PC-3 (cell line): ENCODE measurements around the gene UHRF1. TPM values are rescaled to one million over a fixed set of nuclear protein-coding genes. Genes with fewer than 3 reads are reported as not detected.

Experiments used
- ATAC-seq: fragments of 200-7000 bp; cut with Tn5 transposase; 2 replicates; pipeline ENCODE4 v1.9.1; 2020; ENCODE audit warnings: mild to moderate bottlenecking, moderate library complexity
- BruUV-seq: library from RNA; stranded (reverse); fragments of 400-500 nt; replicated peaks from 2 replicates; lab custom pipeline; 2021; lab: Mats Ljungman, UMichigan
- CTCF ChIA-PET: fragments of 300-600 bp; sonication (Branson Sonifier 250); formaldehyde crosslinking; loops from one replicate; lab custom pipeline; 2022; ENCODE audit warnings: antibody characterized with exemption; lab: Charles Lee
- POLR2A ChIA-PET: fragments of 300-600 bp; sonication (Branson Sonifier 250); formaldehyde crosslinking; loops from one replicate; lab custom pipeline; 2022; ENCODE audit warnings: antibody characterized with exemption; ENCODE audit not compliant: unreplicated experiment; lab: Charles Lee
- DNase-seq: peaks from one replicate; pipeline ENCODE4 v3.0.0-alpha.2; 2015
- H2AFZ ChIP-seq: fragments of 300-600 bp; sonication (generic); 2 replicates; pipeline ENCODE4 v1.6.0; 2016; ENCODE audit warnings: antibody characterized with exemption, low read length
- H3F3A ChIP-seq: fragments of 300-600 bp; sonication (generic); one replicate; pipeline ENCODE4 v1.6.0; 2017; ENCODE audit warnings: antibody characterized with exemption, low read length, control low read depth, mild to moderate bottlenecking; ENCODE audit not compliant: unreplicated experiment
- H3K27ac ChIP-seq: fragments of 300-600 bp; sonication (generic); 2 replicates; pipeline ENCODE4 v1.5.1; 2016; ENCODE audit warnings: mild to moderate bottlenecking, low read length
- H3K27me3 ChIP-seq: fragments of 300-600 bp; sonication (generic); 2 replicates; pipeline ENCODE4 v1.6.1; 2016; ENCODE audit warnings: low read length, mixed read lengths
- H3K36me3 ChIP-seq: fragments of 300-600 bp; sonication (generic); 2 replicates; pipeline ENCODE4 v1.6.1; 2016; ENCODE audit warnings: low read depth, mixed run types, low read length, mixed read lengths
- H3K4me1 ChIP-seq: fragments of 300-600 bp; sonication (generic); 2 replicates; pipeline ENCODE4 v1.5.1; 2016; ENCODE audit warnings: low read length; ENCODE audit not compliant: insufficient read depth
- H3K4me2 ChIP-seq: fragments of 300-600 bp; sonication (generic); 2 replicates; pipeline ENCODE4 v1.6.0; 2016; ENCODE audit warnings: low read length
- H3K4me3 ChIP-seq: fragments of 300-600 bp; sonication (generic); 2 replicates; pipeline ENCODE4 v1.5.1; 2016; ENCODE audit warnings: mild to moderate bottlenecking, low read length, mixed read lengths
- H3K79me2 ChIP-seq: fragments of 300-600 bp; sonication (generic); 2 replicates; pipeline ENCODE4 v1.6.1; 2017; ENCODE audit warnings: low read length, mixed read lengths
- H3K9ac ChIP-seq: fragments of 300-600 bp; sonication (generic); 2 replicates; pipeline ENCODE4 v1.6.0; 2016; ENCODE audit warnings: mild to moderate bottlenecking, low read length
- H3K9me2 ChIP-seq: fragments of 300-600 bp; sonication (generic); replicated peaks from 2 replicates; pipeline ENCODE4 v1.6.1; 2016; ENCODE audit warnings: mixed run types, low read length, mixed read lengths
- H3K9me3 ChIP-seq: fragments of 300-600 bp; sonication (generic); 2 replicates; pipeline ENCODE4 v1.6.1; 2016; ENCODE audit warnings: low read length, mixed read lengths
- H4K20me1 ChIP-seq: fragments of 300-600 bp; sonication (generic); 2 replicates; pipeline ENCODE4 v1.6.1; 2016; ENCODE audit warnings: low read length, mixed read lengths
- EZH2 ChIP-seq: fragments of 300-600 bp; sonication (generic); IDR thresholded peaks from one replicate; pipeline ENCODE4 v1.6.1; 2017; ENCODE audit warnings: antibody characterized with exemption, mild to moderate bottlenecking, low read length; ENCODE audit not compliant: unreplicated experiment
- EZH2phosphoT487 ChIP-seq: fragments of 300-600 bp; sonication (generic); IDR thresholded peaks from 2 replicates; pipeline ENCODE4 v1.6.1; 2018; ENCODE audit warnings: mild to moderate bottlenecking, antibody characterized with exemption, low read length, borderline replicate concordance
- intact Hi-C: fragments of 100-400 bp; cut with micrococcal nuclease; formaldehyde crosslinking; loops from 2 replicates; pipeline ENCODE4 v1.9.0; 2023
- total RNA-seq: library from RNA; depleted of rRNA; stranded (reverse); fragments of >200 nt; gene quantifications from 2 replicates; pipeline ENCODE4 v1.2.3, GENCODE V29; 2014
- TF ChIP-seq, protein P1 (sequence below): fragments of 300-600 bp; sonication (generic); conservative IDR thresholded peaks from 2 replicates; pipeline ENCODE4 v1.5.1; 2017; ENCODE audit warnings: antibody characterized with exemption, low read depth, mild to moderate bottlenecking, low read length

UHRF1 gene
- total RNA-seq, 1 experiment from 2014 or later: 163 TPM

DNA sequence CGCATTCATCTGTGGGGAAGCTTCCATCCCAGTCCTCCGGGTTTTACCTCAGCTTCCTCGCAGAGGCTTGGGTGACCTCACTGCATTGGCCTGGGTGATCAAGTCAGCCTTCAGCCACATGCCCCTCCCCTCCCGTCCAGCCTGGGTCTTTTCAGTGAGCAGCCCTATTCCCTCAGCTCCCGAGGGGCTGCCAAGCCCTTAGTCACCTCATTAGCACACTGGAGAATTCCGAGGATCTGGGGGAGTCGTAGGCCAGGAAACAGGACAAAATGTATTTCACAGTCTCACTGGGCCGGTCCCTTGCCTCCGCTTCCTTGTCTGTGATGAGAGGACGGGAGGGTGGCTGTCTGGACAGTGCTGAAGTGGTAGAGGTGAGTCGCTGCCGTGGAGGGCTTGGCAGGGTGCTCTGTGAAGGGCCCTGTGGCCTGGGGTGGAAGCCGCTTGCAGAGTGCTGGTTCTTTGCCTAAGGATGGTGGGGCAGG lies 79.5 kb downstream of the UHRF1 start:
- Histone ChIP-seq H3K9me3 (no peaks in the 10 kb centered on the region), H3K27me3 (no peaks in the 10 kb centered on the region), H3K4me2 (no peak overlapping the region), H3K4me3 (no peak overlapping the region), H3K36me3 (no peaks in the 10 kb centered on the region), H3K4me1 (peaks cover 4% of the 10 kb centered on the region; the same call in 1 of the 2 replicates), H3K9me2 (no peaks in the 10 kb centered on the region), H3K9ac (no peak overlapping the region), H3K27ac (no peak overlapping the region), H3F3A (no peaks in the 10 kb centered on the region), H4K20me1 (peaks cover 19% of the 10 kb centered on the region; the same call in 1 of the 2 replicates), H2AFZ (no peak overlapping the region), H3K79me2 (peaks cover 98% of the 10 kb centered on the region)
- CTCF ChIA-PET: interaction anchor here (0.6 kb wide), 1 partner anchor 37 kb away, joined by 3 read pairs; no protein-coding TSS in a partner anchor
- TF ChIP-seq, protein P1, sequence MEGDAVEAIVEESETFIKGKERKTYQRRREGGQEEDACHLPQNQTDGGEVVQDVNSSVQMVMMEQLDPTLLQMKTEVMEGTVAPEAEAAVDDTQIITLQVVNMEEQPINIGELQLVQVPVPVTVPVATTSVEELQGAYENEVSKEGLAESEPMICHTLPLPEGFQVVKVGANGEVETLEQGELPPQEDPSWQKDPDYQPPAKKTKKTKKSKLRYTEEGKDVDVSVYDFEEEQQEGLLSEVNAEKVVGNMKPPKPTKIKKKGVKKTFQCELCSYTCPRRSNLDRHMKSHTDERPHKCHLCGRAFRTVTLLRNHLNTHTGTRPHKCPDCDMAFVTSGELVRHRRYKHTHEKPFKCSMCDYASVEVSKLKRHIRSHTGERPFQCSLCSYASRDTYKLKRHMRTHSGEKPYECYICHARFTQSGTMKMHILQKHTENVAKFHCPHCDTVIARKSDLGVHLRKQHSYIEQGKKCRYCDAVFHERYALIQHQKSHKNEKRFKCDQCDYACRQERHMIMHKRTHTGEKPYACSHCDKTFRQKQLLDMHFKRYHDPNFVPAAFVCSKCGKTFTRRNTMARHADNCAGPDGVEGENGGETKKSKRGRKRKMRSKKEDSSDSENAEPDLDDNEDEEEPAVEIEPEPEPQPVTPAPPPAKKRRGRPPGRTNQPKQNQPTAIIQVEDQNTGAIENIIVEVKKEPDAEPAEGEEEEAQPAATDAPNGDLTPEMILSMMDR: no peak
- no peak for TF ChIP-seq EZH2
- TF ChIP-seq EZH2phosphoT487: no peak
- BruUV-seq: no TSS peak
- POLR2A ChIA-PET: no interaction called here
- intact Hi-C loops: no loop called here
- no peak; the same call in 1 of the 2 replicates for ATAC-seq
- DNase-seq: no peak

DNA sequence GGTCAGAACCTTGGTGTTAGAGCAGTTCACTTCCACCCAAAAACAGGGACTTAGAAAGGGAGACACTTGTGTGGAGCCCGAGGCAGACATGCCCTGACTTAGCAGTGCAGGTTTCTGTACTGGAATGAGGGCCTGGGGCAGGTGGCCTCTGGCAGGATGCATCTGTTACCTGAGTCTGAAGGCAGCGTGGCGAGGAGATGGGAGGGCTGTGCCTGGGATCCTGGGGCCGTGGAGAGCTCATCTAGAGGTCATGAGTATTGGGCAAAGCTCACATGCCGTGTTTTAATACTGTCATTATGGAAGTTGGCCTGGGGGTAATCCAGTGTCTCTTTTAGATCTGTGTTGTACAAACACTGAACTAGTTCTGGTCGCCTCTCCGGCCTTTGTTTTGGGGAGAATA lies 81.0 kb downstream of the UHRF1 start:
- POLR2A ChIA-PET: no interaction called here
- peaks cover 22% of the 10 kb centered on the region; the same call in 1 of the 2 replicates for H4K20me1 ChIP-seq
- CTCF ChIA-PET: no interaction called here
- no TSS peak for BruUV-seq
- no peaks in the 10 kb centered on the region for H3F3A ChIP-seq
- peaks cover 98% of the 10 kb centered on the region for H3K79me2 ChIP-seq
- no peak overlapping the region for H3K9ac ChIP-seq
- no peaks in the 10 kb centered on the region for H3K9me2 ChIP-seq
- TF ChIP-seq EZH2phosphoT487 (no peak), EZH2 (no peak)
- TF ChIP-seq, protein P1: no peak
- ATAC-seq (no peak), DNase-seq (no peak)
- no peaks in the 10 kb centered on the region for H3K9me3 ChIP-seq
- H2AFZ ChIP-seq: no peak overlapping the region
- H3K27me3 ChIP-seq: no peaks in the 10 kb centered on the region
- H3K4me3 ChIP-seq: no peak overlapping the region
- H3K36me3 ChIP-seq: no peaks in the 10 kb centered on the region
- peaks cover 7% of the 10 kb centered on the region; the same call in 1 of the 2 replicates for H3K4me1 ChIP-seq
- H3K27ac ChIP-seq: no peak overlapping the region
- intact Hi-C loops: loop anchor here (5.0 kb wide), 1 partner anchor 37 kb away; no protein-coding TSS in a partner anchor
- no peak overlapping the region for H3K4me2 ChIP-seq

DNA sequence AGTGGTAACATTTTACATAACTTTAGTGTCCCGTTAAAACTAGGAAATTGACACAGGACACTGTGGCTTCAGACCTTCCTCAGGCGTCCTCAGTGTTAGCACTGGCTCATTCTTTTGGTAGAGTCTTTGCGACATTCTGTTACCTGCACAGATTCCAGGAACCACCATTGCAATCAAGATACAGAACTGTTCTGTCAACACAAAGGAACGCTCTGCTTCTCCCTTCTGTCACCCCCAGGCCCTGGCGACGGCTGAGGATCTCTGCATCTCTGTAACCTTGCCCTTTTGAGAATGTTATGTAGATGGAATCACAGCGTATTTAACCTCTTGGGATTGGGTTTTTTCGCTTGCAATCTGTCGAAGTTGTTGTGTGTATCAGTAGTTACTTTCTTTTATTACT lies 82.2 kb downstream of the UHRF1 start:
- no peak for TF ChIP-seq EZH2
- TF ChIP-seq, protein P1: no peak
- peaks cover 97% of the 10 kb centered on the region for H3K79me2 ChIP-seq
- H3K9me3 ChIP-seq: no peaks in the 10 kb centered on the region
- H3K4me1 ChIP-seq: peaks cover 7% of the 10 kb centered on the region; the same call in 1 of the 2 replicates
- no peak for ATAC-seq
- no peak for DNase-seq
- no peak overlapping the region for H3K4me3 ChIP-seq
- H3K9ac ChIP-seq: no peak overlapping the region
- H3K27ac ChIP-seq: no peak overlapping the region
- no peak overlapping the region for H3K4me2 ChIP-seq
- intact Hi-C loops: loop anchor here (5.0 kb wide), 1 partner anchor 36 kb away; no protein-coding TSS in a partner anchor
- no peaks in the 10 kb centered on the region for H3F3A ChIP-seq
- no TSS peak for BruUV-seq
- H4K20me1 ChIP-seq: peaks cover 17% of the 10 kb centered on the region; the same call in 1 of the 2 replicates
- CTCF ChIA-PET: no interaction called here
- no peak overlapping the region for H2AFZ ChIP-seq
- POLR2A ChIA-PET: no interaction called here
- H3K27me3 ChIP-seq: no peaks in the 10 kb centered on the region
- H3K9me2 ChIP-seq: no peaks in the 10 kb centered on the region
- H3K36me3 ChIP-seq: no peaks in the 10 kb centered on the region
